B cell (primary cell): ENCODE data around the gene HLA-DMA. TPM values are rescaled to one million over a fixed set of nuclear protein-coding genes. Genes with fewer than 3 reads are reported as not detected.

ENCODE experiments used
- ATAC-seq: fragments of 200-7000 bp; cut with Tn5 transposase; one replicate; pipeline ENCODE4 v1.10.0; 2021; ENCODE audit warnings: low read depth, mild to moderate bottlenecking, moderate number of reproducible peaks, moderate library complexity
- CTCF ChIA-PET: fragments of 350-600 bp; sonication (Branson Sonifier 250); formaldehyde crosslinking; loops from one replicate; lab custom pipeline; 2021; ENCODE audit warnings: antibody characterized with exemption, inconsistent platforms; lab: Charles Lee
- POLR2A ChIA-PET: fragments of 350-600 bp; sonication (Branson Sonifier 250); formaldehyde crosslinking; loops from one replicate; lab custom pipeline; 2021; ENCODE audit warnings: antibody characterized with exemption; lab: Charles Lee
- DNase-seq: peaks from one replicate; pipeline ENCODE4 v3.0.0; 2013
- H2AFZ ChIP-seq: 2 replicates; pipeline ENCODE4 v1.6.1; 2012; ENCODE audit warnings: mild to moderate bottlenecking, low read depth, low read length; ENCODE audit not compliant: insufficient read depth, poor library complexity, severe bottlenecking
- H3K27ac ChIP-seq, 2 donors: 1 replicate in 1 of 2; 2 replicates in 1 of 2; pipeline ENCODE4 v1.5.1; 2012 to 2013; ENCODE audit warnings: low read length in 2 of 2, mild to moderate bottlenecking in 2 of 2, moderate library complexity in 1 of 2
- H3K27me3 ChIP-seq, 4 experiments: fragments of 200-600 bp in 1 of 4; sonication (generic) in 1 of 4; replicated peaks in 1 of 4; 1 replicate in 2 of 4; 2 replicates in 2 of 4; pipeline versions ENCODE4 v1.6.1 to v1.7.0; 2013 to 2016; ENCODE audit warnings: low read length in 3 of 4, mild to moderate bottlenecking in 2 of 4, mixed read lengths in 1 of 4, moderate library complexity in 1 of 4; ENCODE audit not compliant: insufficient read depth in 4 of 4, control insufficient read depth in 3 of 4; ENCODE audit errors: control extremely low read depth in 1 of 4
- H3K36me3 ChIP-seq, 2 experiments: replicated peaks in 1 of 2; 1 replicate in 1 of 2; 2 replicates in 1 of 2; pipeline versions ENCODE4 v1.6.1 to v1.7.1; 2013; ENCODE audit warnings: low read length in 1 of 2; ENCODE audit not compliant: insufficient read depth in 2 of 2, control insufficient read depth in 1 of 2; ENCODE audit errors: control extremely low read depth in 1 of 2, extremely low read depth in 1 of 2
- H3K4me1 ChIP-seq, 2 donors: fragments of 200-600 bp in 1 of 2; sonication (generic) in 1 of 2; 1 replicate in 1 of 2; 2 replicates in 1 of 2; pipeline versions ENCODE4 v1.5.1 to v1.6.1; 2013 to 2017; ENCODE audit warnings: low read length in 2 of 2; ENCODE audit not compliant: control insufficient read depth in 2 of 2, insufficient read depth in 2 of 2
- H3K4me2 ChIP-seq: replicated peaks from 2 replicates; pipeline ENCODE3; 2012; ENCODE audit warnings: mild to moderate bottlenecking, low read depth, low read length; ENCODE audit not compliant: poor library complexity, severe bottlenecking
- H3K4me3 ChIP-seq, 5 experiments: fragments of 200-600 bp in 1 of 5; sonication (generic) in 1 of 5; 1 replicate in 3 of 5; 2 replicates in 2 of 5; pipeline versions ENCODE4 v1.5.1 to v1.7.0; 2011 to 2016; ENCODE audit warnings: low read length in 4 of 5, mild to moderate bottlenecking in 4 of 5, low read depth in 2 of 5, control low read depth in 1 of 5, moderate library complexity in 1 of 5; ENCODE audit not compliant: insufficient read depth in 1 of 5; ENCODE audit errors: control extremely low read depth in 1 of 5, extremely low read depth in 1 of 5
- H3K79me2 ChIP-seq: fragments of 200-600 bp; sonication (generic); one replicate; pipeline ENCODE4 v1.6.0; 2016; ENCODE audit warnings: low read length; ENCODE audit not compliant: control insufficient read depth, insufficient read depth
- H3K9ac ChIP-seq: fragments of 200-600 bp; sonication (generic); 2 replicates; pipeline ENCODE4 v1.6.1; 2017; ENCODE audit warnings: mild to moderate bottlenecking, low read length, moderate library complexity
- H3K9me3 ChIP-seq, 3 donors: one replicate each; pipeline versions ENCODE4 v1.6.1 to v1.7.1; 2013; ENCODE audit warnings: low read length in 2 of 3; ENCODE audit not compliant: control insufficient read depth in 2 of 3, insufficient read depth in 1 of 3; ENCODE audit errors: control extremely low read depth in 1 of 3
- H4K20me1 ChIP-seq: 2 replicates; pipeline ENCODE4 v1.6.0; 2012; ENCODE audit warnings: mild to moderate bottlenecking, low read length; ENCODE audit not compliant: insufficient read depth, control insufficient read depth, poor library complexity, severe bottlenecking
- H3K27ac Mint-ChIP-seq: one replicate; pipeline ENCODE4 v1.8.0; 2021; ENCODE audit warnings: mixed read lengths
- H3K27me3 Mint-ChIP-seq: one replicate; pipeline ENCODE4 v1.8.0; 2021; ENCODE audit warnings: mixed read lengths
- H3K4me1 Mint-ChIP-seq: one replicate; pipeline ENCODE4 v1.8.0; 2021; ENCODE audit warnings: mixed read lengths
- H3K4me3 Mint-ChIP-seq: one replicate; pipeline ENCODE4 v1.8.0; 2021; ENCODE audit warnings: mixed read lengths
- H3K9me3 Mint-ChIP-seq: one replicate; pipeline ENCODE4 v1.8.0; 2022; ENCODE audit warnings: mixed read lengths; ENCODE audit not compliant: insufficient read depth
- CTCF ChIP-seq: fragments of 200-600 bp; IDR thresholded peaks from one replicate; pipeline ENCODE4 v1.8.0; 2022; ENCODE audit warnings: antibody characterized with exemption, mild to moderate bottlenecking
- EZH2 ChIP-seq: IDR thresholded peaks from 2 replicates; pipeline ENCODE4 v1.6.1; 2012; ENCODE audit warnings: borderline replicate concordance, low read depth, mild to moderate bottlenecking, moderate library complexity, low read length; ENCODE audit not compliant: insufficient read depth, poor library complexity, severe bottlenecking
- WGBS: methylation state at CpG from one replicate; pipeline ENCODE4 v1.1.5; 2013; ENCODE audit warnings: missing lambda C conversion rate; ENCODE audit not compliant: insufficient coverage; 5-methylcytosine and 5-hydroxymethylcytosine counted together
- intact Hi-C: fragments of 100-400 bp; cut with micrococcal nuclease; formaldehyde crosslinking; loops from one replicate; pipeline ENCODE4 v1.10.0; 2022
- polyA plus RNA-seq: library from polyadenylated mRNA; depleted of rRNA; stranded (reverse); fragments of >200 nt; gene quantifications from 2 replicates; pipeline ENCODE4 v1.2.3, GENCODE V29; 2012
- total RNA-seq, 2 donors: library from RNA; stranded (reverse); fragments of 120-200 nt in 1 of 2; gene quantifications; 1 replicate in 1 of 2; 2 replicates in 1 of 2; pipeline versions ENCODE4 v1.2.3 to v1.2.4, GENCODE V29; 2013 to 2022

HLA-DMA gene
- total and polyA plus RNA-seq, 2 donors (not counting 1 experiment from before 2014, with no cell fraction given) = 558 to 925 TPM

DNA sequence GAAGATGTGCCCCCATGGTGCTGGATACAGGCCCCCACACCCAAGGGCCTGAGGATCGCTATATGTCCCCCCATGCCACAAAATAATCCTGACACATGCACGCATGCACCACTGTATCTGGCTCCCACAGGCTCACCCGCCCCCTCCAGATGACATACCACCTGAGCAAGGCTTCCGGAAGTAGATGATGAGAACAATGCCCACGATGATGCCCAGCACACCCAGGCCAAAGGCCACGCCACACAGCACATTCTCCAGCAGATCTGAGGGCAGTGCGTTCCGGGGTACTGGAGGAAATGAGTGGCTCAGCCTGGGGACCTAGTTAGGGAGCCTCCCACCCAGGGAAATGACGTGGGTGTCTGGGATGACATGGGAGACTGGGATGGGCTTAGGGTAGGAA is 3.8 kb downstream of the HLA-DMA start:
- intact Hi-C loops = loop anchor here (10.0 kb wide), 2 partner anchors 134 to 344 kb away; partner anchors contain the start of gene HLA-DOB
- Histone ChIP-seq H3K4me3 (peak overlapping the region in 1 of 5 experiments; percentile 1), H3K27ac (peak overlapping the region in 1 of 2 donors; percentile 91), H3K79me2 (peaks cover 81% of the 10 kb centered on the region), H4K20me1 (no peaks in the 10 kb centered on the region), H2AFZ (no peak overlapping the region), H3K27me3 (no peaks in the 10 kb centered on the region), H3K4me1 (peaks cover 79 to 93% of the 10 kb centered on the region in 2 donors), H3K9ac (peak overlapping the region; percentile 89), H3K4me2 (peak overlapping the region; percentile 81), H3K9me3 (no peaks in the 10 kb centered on the region), H3K36me3 (peaks cover 0 to 30% of the 10 kb centered on the region in 2 experiments)
- H3K27ac Mint-ChIP-seq = peak overlapping the region; percentile 92
- ChIA-PET CTCF (interaction anchor here (2.6 to 13.5 kb wide), 5 partner anchors 11 to 80 kb away, joined by 23 to 822 read pairs (median 71); partner anchors contain the start of genes BRD2 and HLA-DMB), POLR2A (interaction anchor here (2.6 to 7.5 kb wide), 2 partner anchors 7 to 22 kb away, joined by 36 to 131 read pairs; partner anchors contain the start of genes BRD2 and HLA-DMB)
- TF ChIP-seq CTCF (no peak), EZH2 (no peak)
- DNase-seq (no peak), ATAC-seq (no peak)
- peaks cover 88% of the 10 kb centered on the region for H3K4me1 Mint-ChIP-seq
- no peaks in the 10 kb centered on the region for H3K9me3 Mint-ChIP-seq
- no peaks in the 10 kb centered on the region for H3K27me3 Mint-ChIP-seq
- H3K4me3 Mint-ChIP-seq = peak overlapping the region; percentile 84
- 85% methylated on average over 7 of the region's 9 CpGs for WGBS
